Adrenal gland (tissue), 19 donors: ENCODE data around the gene CRTC3. TPM values are rescaled to one million over a fixed set of nuclear protein-coding genes. Genes with fewer than 3 reads are reported as not detected.

Experiments
- DNase-seq, 7 donors: peaks; one replicate each; pipeline ENCODE4 v3.0.0-alpha.2; 2019 to 2020
- H3K27ac ChIP-seq, 5 donors: fragments of 200-600 bp; sonication (generic) in 4 of 5; 1 replicate in 3 of 5; 2 replicates in 2 of 5; pipeline versions ENCODE4 v1.5.1 to v1.8.0; 2016 to 2020; ENCODE audit warnings: mild to moderate bottlenecking in 1 of 5
- H3K27me3 ChIP-seq: fragments of 200-600 bp; 2 replicates; pipeline ENCODE4 v1.8.0; 2021
- H3K36me3 ChIP-seq, 2 donors: fragments of 200-600 bp; replicated peaks in 1 of 2; 1 replicate in 1 of 2; 2 replicates in 1 of 2; pipeline versions ENCODE4 v1.5.1 to v1.8.0; 2018 to 2022
- H3K4me1 ChIP-seq, 2 donors: fragments of 200-600 bp; replicated peaks in 1 of 2; 1 replicate in 1 of 2; 2 replicates in 1 of 2; pipeline versions ENCODE4 v1.5.1 to v1.8.0; 2018 to 2021
- H3K4me3 ChIP-seq, 4 donors: fragments of 200-600 bp; sonication (generic) in 3 of 4; one replicate each; pipeline ENCODE4 v1.5.1; 2016 to 2018
- H3K9me3 ChIP-seq, 3 donors: fragments of 200-600 bp; sonication (generic) in 1 of 3; replicated peaks in 1 of 3; 1 replicate in 2 of 3; 2 replicates in 1 of 3; pipeline versions ENCODE4 v1.5.1 to v1.8.0; 2016 to 2021
- CTCF ChIP-seq, 6 experiments: fragments of 450-650 bp in 4 of 6; fragments of 200-600 bp in 2 of 6; sonication (generic) in 1 of 6; IDR thresholded peaks; 1 replicate in 5 of 6; 2 replicates in 1 of 6; pipeline versions ENCODE4 v1.5.1 to v1.8.0; 2016 to 2021; ENCODE audit warnings: antibody characterized with exemption in 6 of 6, mild to moderate bottlenecking in 2 of 6, moderate library complexity in 1 of 6
- POLR2A ChIP-seq, 2 donors: fragments of 450-650 bp; IDR thresholded peaks; one replicate each; pipeline ENCODE4 v1.6.1; 2017; ENCODE audit warnings: antibody characterized with exemption in 2 of 2, mild to moderate bottlenecking in 2 of 2, moderate library complexity in 1 of 2
- WGBS, 4 donors: extraction: QIAGEN DNeasy Blood & Tissue Kit in 2 of 4; methylation state at CpG; one replicate each; pipeline versions ENCODE4 v1.1.5 to v1.1.7; 2013 to 2017; 5-methylcytosine and 5-hydroxymethylcytosine counted together
- intact Hi-C, 2 donors: fragments of 100-400 bp; cut with DNase I; formaldehyde crosslinking; loops; one replicate each; pipeline versions ENCODE4 v1.14.1 to v1.15.0; 2022 to 2023
- long read RNA-seq, 10 donors: library from polyadenylated mRNA in 3 of 10; unstranded in 2 of 10; stranded (forward) in 1 of 10; transcript quantifications; one replicate each; pipeline ENCODE4 v2.0.0 and lab custom pipeline, GENCODE V29; 2021 to 2026
- polyA plus RNA-seq, 3 donors: library from polyadenylated mRNA; stranded (reverse); fragments of 200-250 nt in 2 of 3; fragments of 350-450 nt in 1 of 3; fragmentation: Illumina TruSeq in 1 of 3; extraction: RNeasy Lipid Tissue Mini Kit (QIAGEN cat#74804) in 1 of 3; gene quantifications; one replicate each; pipeline ENCODE4 v1.2.3, GENCODE V29; 2013 to 2014
- total RNA-seq, 9 donors: library from RNA; depleted of rRNA in 4 of 9; stranded (reverse); fragments of >200 nt in 4 of 9; fragments of 120-200 nt in 1 of 9; fragmentation: NEBNext Ultra II Directional in 1 of 9; extraction: Animal tissue kit (Norgen Biotek cat#: 25700) in 1 of 9; gene quantifications; one replicate each; pipeline versions ENCODE4 v1.1.0 to v1.2.4, GENCODE V29; 2013 to 2023
- donor health status: healthy with polysubstance abuse.
- donor health status: Bipolar disorder and iron deficiency.
- donor health status: DM: yes; HTN: yes; CAD: no.
- donor health status: DM: no; HTN: no; CAD: no.
- donor health status: DM: no; HTN: no; CAD: no.
- donor health status: DM: yes; HTN: yes; CAD: no.

The CRTC3 gene
- 10 to 100 TPM; 14.9 to 46.7 (median 35.3) TPM for total RNA-seq
- polyA plus RNA-seq, result 10 to 100 TPM; 11.5 to 20.9 (median 19.7) TPM
- long read RNA-seq, donor 1, partial matches to known transcripts, result 5 of 5 reads
- long read RNA-seq, donor 1, other reads (novel, unspliced or antisense), result 0 of 5 reads
- long read RNA-seq, donor 2, result 0 reads
- long read RNA-seq, donor 3, result 0 reads
- long read RNA-seq, donor 4, partial matches to known transcripts, result 2 of 4 reads
- long read RNA-seq, donor 4, other reads (novel, unspliced or antisense), result 2 of 4 reads
- long read RNA-seq, donor 5, transcript CRTC3-201 (15 exons, 2,537 nt), result major isoform, 14 of 28 reads
- long read RNA-seq, donor 5, partial matches to known transcripts, result 9 of 28 reads
- long read RNA-seq, donor 5, other reads (novel, unspliced or antisense), result 5 of 28 reads
- long read RNA-seq, donor 6, partial matches to known transcripts, result 1 of 5 reads
- long read RNA-seq, donor 6, other reads (novel, unspliced or antisense), result 4 of 5 reads
- long read RNA-seq, donor 7, result 0 reads
- long read RNA-seq, donor 8, partial matches to known transcripts, result 0 of 3 reads
- long read RNA-seq, donor 8, other reads (novel, unspliced or antisense), result 0 of 3 reads
- long read RNA-seq, donor 9, partial matches to known transcripts, result 0 of 2 reads
- long read RNA-seq, donor 9, other reads (novel, unspliced or antisense), result 0 of 2 reads
- long read RNA-seq, donor 10, result 0 reads

DNA sequence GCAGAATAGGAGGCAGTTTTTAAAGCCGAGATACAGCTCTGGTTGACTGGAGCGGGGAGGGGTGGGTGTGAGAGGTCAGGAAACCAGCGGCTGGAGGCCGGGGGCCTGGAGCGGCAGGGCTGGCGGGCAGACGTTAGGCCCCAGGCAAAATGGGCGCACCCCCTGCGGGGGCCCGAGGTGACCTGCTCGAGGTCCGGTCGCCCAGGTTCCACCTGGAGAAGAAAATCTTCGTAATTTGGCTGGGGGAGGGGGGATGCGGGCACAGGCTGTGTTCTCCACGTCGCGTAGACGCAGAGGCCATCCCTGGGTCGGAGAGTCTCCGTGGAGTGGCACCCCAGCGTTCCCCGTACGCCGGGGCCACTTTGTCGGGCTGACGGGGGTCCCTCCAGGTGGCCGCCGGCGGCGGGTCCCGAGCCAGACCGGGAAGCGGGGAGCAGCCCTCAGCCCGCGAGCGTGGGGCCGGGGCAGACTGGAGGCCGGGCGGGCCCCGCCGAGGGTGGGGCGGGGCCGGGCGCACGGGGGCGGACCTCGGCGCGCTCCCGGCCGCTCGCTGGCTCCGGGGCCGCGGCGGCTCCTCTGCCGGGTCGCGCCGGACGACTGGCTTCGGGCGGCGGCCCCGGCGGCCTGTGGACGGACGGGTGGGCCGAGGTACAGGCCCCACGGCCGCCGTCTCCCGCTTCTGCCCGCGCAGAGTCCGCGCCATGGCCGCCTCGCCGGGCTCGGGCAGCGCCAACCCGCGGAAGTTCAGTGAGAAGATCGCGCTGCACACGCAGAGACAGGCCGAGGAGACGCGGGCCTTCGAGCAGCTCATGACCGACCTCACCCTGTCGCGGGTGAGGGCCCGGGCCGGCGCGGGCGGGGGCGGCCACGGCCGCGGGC lies at the start of gene CRTC3:
Gene CRTC3, plus strand, starts transcription at position 553 of the 879 bp plus-strand sequence. Its CDS starts 149 bp downstream, at position 702.
- peak within 1 kb of the TSS; percentile 28 to 86 (median 80) for H3K4me3 ChIP-seq
- H3K36me3 ChIP-seq, result no peaks in the 10 kb centered on the region
- TF ChIP-seq CTCF (IDR thresholded peaks at IDR 0.05), result peak in 1 of 6 experiments; percentile 22
- peak; percentile 66 to 69 for TF ChIP-seq POLR2A (IDR thresholded peaks at IDR 0.05)
- WGBS, 4 donors, result 1 to 10% (median 1%) methylated on average over 5 to 104 of the region's 104 CpGs
- no peaks in the 10 kb centered on the region for H3K9me3 ChIP-seq
- peaks cover 6 to 23% of the 10 kb centered on the region in 2 donors for H3K4me1 ChIP-seq
- no peaks in the 10 kb centered on the region for H3K27me3 ChIP-seq
- intact Hi-C loops, result loop anchor here in 1 of 2 donors (10.0 kb wide), 1 partner anchor 75 kb away; no protein-coding TSS in a partner anchor
- peak; percentile 41 to 71 (median 55) for DNase-seq
- peak within 1 kb of the TSS in 4 of 5 donors; percentile 82 to 98 (median 87) for H3K27ac ChIP-seq

GRCh38 chr15:90481023-90481422 lies 48.7 kb upstream of the CRTC3 start:
- Histone ChIP-seq H3K36me3 (peaks cover 0 to 80% of the 10 kb centered on the region in 2 donors), H3K27me3 (no peaks in the 10 kb centered on the region), H3K27ac (no peak overlapping the region), H3K9me3 (no peaks in the 10 kb centered on the region), H3K4me1 (no peaks in the 10 kb centered on the region), H3K4me3 (no peak overlapping the region)
- intact Hi-C loops, result loop anchor here (5.0 to 10.0 kb wide), 2 partner anchors 156 to 159 kb away; no protein-coding TSS in a partner anchor
- WGBS, 4 donors, result 64 to 84% (median 78%) methylated on average over 3 of the region's 3 CpGs
- TF ChIP-seq CTCF (IDR thresholded peaks at IDR 0.05) (no peak), POLR2A (IDR thresholded peaks at IDR 0.05) (no peak)
- DNase-seq, result no peak

- H3K27me3 ChIP-seq, result no peaks in the 10 kb centered on the region
- H3K4me1 ChIP-seq, result no peaks in the 10 kb centered on the region
- WGBS, 4 donors, result 45 to 50% (median 46%) methylated on average over 6 to 7 of the region's 7 CpGs
- DNase-seq, result peak; percentile 32 to 87 (median 55)
- peaks cover 0 to 80% of the 10 kb centered on the region in 2 donors for H3K36me3 ChIP-seq
- no peak for TF ChIP-seq POLR2A (IDR thresholded peaks at IDR 0.05)
- TF ChIP-seq CTCF (IDR thresholded peaks at IDR 0.05), result peak; percentile 58 to 92 (median 84)
- H3K4me3 ChIP-seq, result no peak overlapping the region
- no peak overlapping the region for H3K27ac ChIP-seq
- intact Hi-C loops, result loop anchor here (5.0 to 10.0 kb wide), 2 partner anchors 158 to 160 kb away; no protein-coding TSS in a partner anchor
- no peaks in the 10 kb centered on the region for H3K9me3 ChIP-seq
Measured at GRCh38 chr15:90482124-90483011, 47.4 kb upstream of the CRTC3 start.
